GM20000 (cell line): ENCODE results near the gene PRKCH.
"Not testable (repeated sequence)": the region's sequence is repeated elsewhere in the genome, so short reads cannot be mapped to it uniquely, and the experiment has no call there.

ENCODE experiments used
- DNase-seq: peaks from one replicate; pipeline ENCODE4 v3.0.0; 2012; ENCODE audit warnings: low spot score
- TF ChIP-seq, protein P1 (sequence below): IDR thresholded peaks from 2 replicates; pipeline ENCODE4 v1.5.1; 2012; ENCODE audit warnings: mild to moderate bottlenecking, control low read depth; ENCODE audit errors: extremely low read depth, missing control alignments

Gene PRKCH

GRCh38 chr14:61463664-61464285 lies 142.4 kb downstream of the PRKCH start:
- TF ChIP-seq, protein P1, sequence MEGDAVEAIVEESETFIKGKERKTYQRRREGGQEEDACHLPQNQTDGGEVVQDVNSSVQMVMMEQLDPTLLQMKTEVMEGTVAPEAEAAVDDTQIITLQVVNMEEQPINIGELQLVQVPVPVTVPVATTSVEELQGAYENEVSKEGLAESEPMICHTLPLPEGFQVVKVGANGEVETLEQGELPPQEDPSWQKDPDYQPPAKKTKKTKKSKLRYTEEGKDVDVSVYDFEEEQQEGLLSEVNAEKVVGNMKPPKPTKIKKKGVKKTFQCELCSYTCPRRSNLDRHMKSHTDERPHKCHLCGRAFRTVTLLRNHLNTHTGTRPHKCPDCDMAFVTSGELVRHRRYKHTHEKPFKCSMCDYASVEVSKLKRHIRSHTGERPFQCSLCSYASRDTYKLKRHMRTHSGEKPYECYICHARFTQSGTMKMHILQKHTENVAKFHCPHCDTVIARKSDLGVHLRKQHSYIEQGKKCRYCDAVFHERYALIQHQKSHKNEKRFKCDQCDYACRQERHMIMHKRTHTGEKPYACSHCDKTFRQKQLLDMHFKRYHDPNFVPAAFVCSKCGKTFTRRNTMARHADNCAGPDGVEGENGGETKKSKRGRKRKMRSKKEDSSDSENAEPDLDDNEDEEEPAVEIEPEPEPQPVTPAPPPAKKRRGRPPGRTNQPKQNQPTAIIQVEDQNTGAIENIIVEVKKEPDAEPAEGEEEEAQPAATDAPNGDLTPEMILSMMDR: no peak
- no peak for DNase-seq

DNA sequence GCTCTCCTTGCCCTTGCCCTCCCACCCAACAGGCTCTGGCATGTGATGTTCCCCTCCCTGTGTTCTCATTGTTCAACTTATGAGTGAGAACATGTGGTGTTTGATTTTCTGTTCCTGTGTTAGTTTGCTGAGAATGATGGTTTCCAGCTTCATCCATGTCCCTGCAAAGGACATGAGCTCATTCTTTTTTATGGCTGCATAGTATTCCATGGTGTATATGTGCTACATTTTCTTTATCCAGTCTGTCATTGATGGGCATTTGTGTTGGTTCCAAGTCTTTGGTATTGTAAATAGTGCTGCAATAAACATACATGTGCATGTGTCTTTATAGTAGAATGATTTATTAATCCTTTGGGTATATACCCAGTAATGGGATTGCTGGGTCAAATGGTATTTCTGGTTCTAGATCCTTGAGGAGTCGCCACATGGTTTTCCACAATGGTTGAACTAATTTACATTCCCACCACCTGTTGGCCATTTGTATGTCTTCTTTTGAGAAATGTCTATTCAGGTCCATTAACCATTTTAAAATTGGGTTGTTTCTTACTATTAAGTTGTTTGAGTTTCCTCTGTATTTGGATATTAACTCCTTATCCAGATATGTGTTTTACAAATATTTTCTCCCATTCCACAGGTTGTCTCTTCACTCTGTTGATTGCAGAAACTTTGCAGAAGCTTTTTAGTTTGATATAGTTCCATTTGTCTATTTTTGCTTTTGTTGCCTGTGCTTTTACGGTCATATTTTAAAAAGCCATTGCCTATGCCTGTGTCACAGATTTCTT lies 143.4 kb downstream of the PRKCH start:
- DNase-seq: not testable (repeated sequence)

DNA sequence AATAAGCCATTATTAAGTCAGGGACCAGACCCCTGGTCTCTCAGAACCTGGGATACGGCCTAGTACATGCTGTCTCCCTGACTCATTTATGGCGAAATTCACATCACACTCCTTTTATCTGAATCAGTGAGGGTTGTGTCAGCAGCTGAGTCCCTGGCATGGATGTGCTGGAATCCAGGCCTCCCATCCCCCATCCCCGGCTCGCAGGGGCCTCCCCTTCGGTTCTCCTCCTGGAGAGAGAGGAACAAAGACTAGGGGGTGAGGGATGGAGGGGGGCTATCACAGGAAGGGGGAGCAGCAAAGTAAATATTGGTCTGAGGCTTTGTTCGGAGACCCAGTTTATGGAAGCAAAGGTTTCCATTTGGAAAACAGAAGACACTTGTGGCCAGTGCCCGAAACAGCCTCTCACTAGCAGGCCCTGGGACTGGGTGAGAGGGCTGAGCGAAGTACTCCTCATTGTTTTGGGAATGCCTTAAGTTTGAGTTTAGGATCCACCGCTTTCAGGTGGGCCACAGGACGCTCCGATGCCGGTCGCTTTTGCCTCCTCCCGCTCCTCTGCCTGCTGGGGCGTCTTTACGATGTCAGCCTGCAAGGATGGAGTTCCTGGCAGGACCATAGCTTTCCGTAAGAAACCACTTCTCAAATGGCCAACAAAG lies 145.0 kb downstream of the PRKCH start:
- no peak for DNase-seq
- TF ChIP-seq, protein P1: no peak

- TF ChIP-seq, protein P1: no peak
- DNase-seq: no peak
These were observed 145.5 kb downstream of the PRKCH start for GRCh38 chr14:61466905-61467280.

DNA sequence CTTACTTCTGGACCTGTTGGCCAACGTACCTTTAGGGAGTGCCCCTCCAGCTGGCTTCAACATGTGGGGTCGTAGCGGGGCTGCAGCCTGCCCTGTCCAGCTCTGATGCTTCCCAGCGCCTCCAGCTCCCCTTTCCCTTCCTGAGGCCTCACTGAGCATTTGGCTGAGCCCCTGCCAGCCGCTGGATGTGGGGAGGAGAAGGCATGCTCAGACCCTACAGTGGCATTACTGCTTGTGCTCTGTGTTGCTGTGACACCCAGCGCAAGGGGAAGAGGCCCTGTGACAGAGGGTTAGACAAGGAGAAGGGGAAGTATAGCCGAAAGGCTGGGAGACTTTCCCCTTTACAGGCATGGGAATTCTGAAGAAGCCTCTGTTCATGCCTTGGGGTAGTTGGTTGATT lies 145.9 kb downstream of the PRKCH start:
- TF ChIP-seq, protein P1: no peak

DNA sequence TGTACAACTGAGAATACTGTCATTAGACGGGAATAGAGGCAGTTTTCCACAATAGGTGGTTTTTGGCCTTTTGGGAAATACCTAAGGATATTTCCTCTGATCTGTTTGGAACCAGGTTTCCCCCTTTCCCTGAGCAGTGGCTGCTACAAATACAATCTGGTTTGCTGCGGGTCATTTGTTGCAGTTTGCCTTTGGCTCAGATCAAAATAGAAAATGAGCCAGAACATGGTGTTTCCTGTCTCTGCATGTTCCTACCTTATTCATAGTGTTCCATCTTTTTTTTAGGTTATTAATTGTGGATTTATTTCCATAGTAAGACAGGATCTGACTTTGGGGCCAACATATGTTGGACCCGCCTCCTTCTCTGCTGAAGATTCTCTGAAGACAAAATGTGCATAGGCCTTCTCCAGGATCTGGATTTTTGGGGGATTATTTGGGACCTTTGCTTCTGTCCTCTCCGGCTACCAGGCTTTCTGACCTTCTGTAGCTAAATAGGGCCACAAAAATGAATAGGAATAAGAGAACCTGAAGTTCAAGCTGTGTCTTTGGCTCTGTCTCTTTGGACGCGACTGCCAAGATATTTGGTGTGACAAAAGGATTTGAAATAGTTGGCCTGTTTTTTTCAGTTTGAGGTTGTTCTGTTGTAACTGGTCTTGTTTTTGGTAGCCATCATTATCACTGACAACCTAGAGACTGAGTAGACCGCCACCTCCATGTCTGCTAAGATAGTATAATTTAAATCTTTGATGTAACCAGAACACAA lies 146.9 kb downstream of the PRKCH start:
- no peak for DNase-seq
- TF ChIP-seq, protein P1: no peak

More for the DNA sequence above, 145.9 kb downstream of the PRKCH start:
- no peak for DNase-seq

- TF ChIP-seq, protein P1: no peak
- no peak for DNase-seq
These were observed 148.4 kb downstream of the PRKCH start for GRCh38 chr14:61469781-61470180.
